Measurements from ENCODE around the gene RAP1A. TPM values are rescaled to one million over a fixed set of nuclear protein-coding genes. Genes with fewer than 3 reads are reported as not detected.

RAP1A gene
- total RNA-seq, 1 experiment from 2014 or later = 26.7 TPM

DNA sequence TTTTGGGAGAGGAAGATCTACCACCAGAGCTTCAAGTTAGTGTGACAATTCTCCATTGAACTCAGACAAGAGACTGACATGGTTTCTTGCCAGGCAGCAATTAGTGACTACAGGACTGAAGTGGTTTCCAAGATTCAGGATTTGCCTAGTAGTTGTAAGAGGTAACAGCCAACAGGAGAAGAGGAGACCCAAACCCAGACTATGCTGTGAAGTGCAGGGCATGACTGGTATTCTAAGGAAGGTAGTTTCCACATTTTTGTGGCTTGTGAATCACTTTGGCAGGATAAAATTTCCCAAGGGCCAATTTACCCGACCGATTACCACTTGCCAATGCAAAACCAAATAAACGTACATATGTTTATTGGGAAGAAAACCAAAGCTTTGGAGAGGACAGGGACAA, 14.7 kb upstream of the RAP1A start:
- Histone ChIP-seq H3T11ph (ENCODE audit: low read length) (no peak overlapping the region), H2BK20ac (ENCODE audit: low read depth, low read length, poor library complexity, severe bottlenecking) (no peak overlapping the region), H2AK5ac (ENCODE audit: insufficient read length, low read length) (no peak overlapping the region), H3K4me2 (ENCODE audit: insufficient read depth, insufficient read length, low read length) (no peak overlapping the region), H3K9me3 (ENCODE audit: control insufficient read depth, low read depth, low read length) (no peaks in the 10 kb centered on the region), H3K79me2 (ENCODE audit: insufficient read depth, low read length) (no peaks in the 10 kb centered on the region), H4K5ac (ENCODE audit: insufficient read length, low read depth, low read length) (no peak overlapping the region), H2BK12ac (ENCODE audit: insufficient read length, low read depth, low read length) (no peak overlapping the region), H3K23ac (ENCODE audit: insufficient read length, low read depth, low read length) (no peak overlapping the region), H4K20me1 (ENCODE audit: control insufficient read depth, insufficient read depth, insufficient read length) (no peaks in the 10 kb centered on the region), H2BK5ac (ENCODE audit: insufficient read length, low read length) (no peak overlapping the region), H3K27ac (ENCODE audit: insufficient read length, low read depth, low read length) (no peak overlapping the region), H3K9ac (ENCODE audit: extremely low read depth, insufficient read length, low read length) (no peak overlapping the region), H3K27me3 (ENCODE audit: insufficient read depth, low read length) (0 out of 2 replicates have a peak, but pooled peaks cover 3% of the 10 kb centered on the region), H3K23me2 (ENCODE audit: insufficient read length, low read depth, low read length, poor library complexity, severe bottlenecking) (no peaks in the 10 kb centered on the region), H4K91ac (ENCODE audit: insufficient read length, low read depth, low read length) (no peak overlapping the region), H3K18ac (ENCODE audit: insufficient read length, low read depth, low read length) (no peak overlapping the region), H2AFZ (ENCODE audit: low read length) (no peak overlapping the region), H2BK120ac (ENCODE audit: low read depth, low read length, poor library complexity, severe bottlenecking) (no peak overlapping the region), H2BK15ac (ENCODE audit: low read depth, low read length) (no peak overlapping the region), H3K56ac (ENCODE audit: insufficient read length, low read depth, low read length) (no peak overlapping the region), H3K4ac (ENCODE audit: low read depth, low read length) (no peak overlapping the region), H3K4me1 (ENCODE audit: insufficient read depth, low read length) (no peaks in the 10 kb centered on the region), H4K8ac (replicated peaks; ENCODE audit: insufficient read length, low read depth, low read length) (no peak overlapping the region), H3K14ac (ENCODE audit: insufficient read depth, low read length) (no peak overlapping the region), H3K79me1 (ENCODE audit: insufficient read depth, low read depth, low read length, poor library complexity, severe bottlenecking) (no peaks in the 10 kb centered on the region)
- no CpG with 5 or more reads among the region's 3 CpGs for WGBS (ENCODE audit: extremely low coverage, insufficient read length, low lambda C conversion rate)
- Mint-ChIP-seq H3K4me1 (no peaks in the 10 kb centered on the region; a peak in 1 of 4 replicates), H3K4me3 (no peak overlapping the region), H3K36me3 (ENCODE audit: insufficient read depth in 1 of 3, low read depth in 3 of 3) (peaks cover 0 to 13% (median 7%) of the 10 kb centered on the region in 3 experiments; a peak in 6 of 7 replicates), H3K9me3 (peaks cover 13 to 15% of the 10 kb centered on the region in 2 experiments), H3K27me3 (ENCODE audit: low read depth) (peaks cover 3% of the 10 kb centered on the region), H3K27ac (no peak overlapping the region)
- DNase-seq = no peak
- TF ChIP-seq, protein P1, sequence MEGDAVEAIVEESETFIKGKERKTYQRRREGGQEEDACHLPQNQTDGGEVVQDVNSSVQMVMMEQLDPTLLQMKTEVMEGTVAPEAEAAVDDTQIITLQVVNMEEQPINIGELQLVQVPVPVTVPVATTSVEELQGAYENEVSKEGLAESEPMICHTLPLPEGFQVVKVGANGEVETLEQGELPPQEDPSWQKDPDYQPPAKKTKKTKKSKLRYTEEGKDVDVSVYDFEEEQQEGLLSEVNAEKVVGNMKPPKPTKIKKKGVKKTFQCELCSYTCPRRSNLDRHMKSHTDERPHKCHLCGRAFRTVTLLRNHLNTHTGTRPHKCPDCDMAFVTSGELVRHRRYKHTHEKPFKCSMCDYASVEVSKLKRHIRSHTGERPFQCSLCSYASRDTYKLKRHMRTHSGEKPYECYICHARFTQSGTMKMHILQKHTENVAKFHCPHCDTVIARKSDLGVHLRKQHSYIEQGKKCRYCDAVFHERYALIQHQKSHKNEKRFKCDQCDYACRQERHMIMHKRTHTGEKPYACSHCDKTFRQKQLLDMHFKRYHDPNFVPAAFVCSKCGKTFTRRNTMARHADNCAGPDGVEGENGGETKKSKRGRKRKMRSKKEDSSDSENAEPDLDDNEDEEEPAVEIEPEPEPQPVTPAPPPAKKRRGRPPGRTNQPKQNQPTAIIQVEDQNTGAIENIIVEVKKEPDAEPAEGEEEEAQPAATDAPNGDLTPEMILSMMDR (conservative IDR thresholded peaks at IDR 0.05) = no peak
